ENCODE data around the gene DNAI7. TPM values are rescaled to one million over a fixed set of nuclear protein-coding genes. Genes with fewer than 3 reads are reported as not detected.
A peak's percentile ranks its signal among the peaks of the same experiment; 100 is the strongest.

The DNAI7 gene
- polyA plus RNA-seq, 1 donor from 2014 or later = not detected

GRCh38 chr12:25135531-25136154, 59.3 kb downstream of the DNAI7 start:
- H3K4me1 Mint-ChIP-seq = peaks cover 0 to 2% (median 0%) of the 10 kb centered on the region in 3 donors
- no peaks in the 10 kb centered on the region for H3K27me3 Mint-ChIP-seq
- H3K4me3 Mint-ChIP-seq = peak overlapping the region in 1 of 4 donors; percentile 65
- H3K36me3 Mint-ChIP-seq = peaks cover 7% of the 10 kb centered on the region
- H3K9me3 Mint-ChIP-seq = peaks cover 0 to 5% (median 3%) of the 10 kb centered on the region in 3 donors
- H3K27ac Mint-ChIP-seq = no peak overlapping the region

DNA sequence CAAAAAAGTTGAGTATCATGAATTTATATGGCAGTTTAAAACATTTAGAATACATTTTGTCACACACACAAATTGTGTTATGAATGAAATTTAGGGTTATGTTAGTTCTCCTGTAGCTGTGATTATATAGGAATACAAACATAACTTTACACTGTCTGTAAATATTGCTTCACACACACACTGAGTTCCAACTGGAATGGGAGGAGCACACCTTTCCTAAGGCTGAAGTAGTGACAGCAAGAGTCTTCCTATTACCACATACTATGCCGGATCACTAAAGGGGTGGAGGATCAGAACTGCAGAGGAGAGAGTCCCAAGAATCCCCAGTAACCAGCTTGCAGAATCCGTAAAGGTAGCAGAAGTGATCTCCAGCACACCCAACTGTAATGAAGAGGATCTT, 63.7 kb downstream of the DNAI7 start:
- no peak overlapping the region for H3K4me3 Mint-ChIP-seq
- H3K36me3 Mint-ChIP-seq = peaks cover 3% of the 10 kb centered on the region
- H3K9me3 Mint-ChIP-seq = no peaks in the 10 kb centered on the region
- H3K4me1 Mint-ChIP-seq = peaks cover 0 to 7% (median 6%) of the 10 kb centered on the region in 3 donors
- H3K27ac Mint-ChIP-seq = no peak overlapping the region
- H3K27me3 Mint-ChIP-seq = no peaks in the 10 kb centered on the region

- peaks cover 0 to 7% (median 6%) of the 10 kb centered on the region in 3 donors for H3K4me1 Mint-ChIP-seq
- H3K27ac Mint-ChIP-seq = no peak overlapping the region
- H3K4me3 Mint-ChIP-seq = no peak overlapping the region
- H3K27me3 Mint-ChIP-seq = no peaks in the 10 kb centered on the region
- H3K9me3 Mint-ChIP-seq = no peaks in the 10 kb centered on the region
- peaks cover 3% of the 10 kb centered on the region for H3K36me3 Mint-ChIP-seq
Measured at GRCh38 chr12:25130741-25131188, 64.2 kb downstream of the DNAI7 start.

GRCh38 chr12:25126746-25127145, 68.2 kb downstream of the DNAI7 start:
- Mint-ChIP-seq H3K36me3 (no peaks in the 10 kb centered on the region), H3K4me1 (peaks cover 0 to 7% (median 6%) of the 10 kb centered on the region in 3 donors), H3K4me3 (no peak overlapping the region), H3K27me3 (no peaks in the 10 kb centered on the region), H3K27ac (no peak overlapping the region), H3K9me3 (no peaks in the 10 kb centered on the region)

DNA sequence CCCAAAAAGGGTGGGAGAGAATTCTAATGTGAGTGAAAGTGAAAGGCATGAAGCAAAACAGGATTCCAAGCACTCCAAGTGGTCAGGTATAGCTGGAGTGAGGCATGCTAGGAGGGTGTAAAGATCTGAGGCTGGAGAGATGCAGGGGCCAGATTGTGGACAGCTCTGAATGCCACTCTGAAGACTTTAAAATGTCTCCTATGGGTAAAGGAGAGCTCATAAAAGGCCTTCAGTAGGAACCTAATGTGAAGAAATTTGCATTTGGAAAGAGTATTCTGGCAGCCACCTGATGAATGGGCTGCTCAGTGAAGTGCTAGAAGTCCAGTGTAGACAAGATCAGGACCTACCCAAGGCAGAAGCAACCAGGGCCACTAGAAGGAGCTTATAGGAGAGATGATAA, 68.9 kb downstream of the DNAI7 start:
- Mint-ChIP-seq H3K9me3 (no peaks in the 10 kb centered on the region), H3K36me3 (no peaks in the 10 kb centered on the region), H3K27ac (no peak overlapping the region), H3K4me1 (peaks cover 0 to 7% (median 6%) of the 10 kb centered on the region in 3 donors), H3K4me3 (no peak overlapping the region), H3K27me3 (no peaks in the 10 kb centered on the region)

DNA sequence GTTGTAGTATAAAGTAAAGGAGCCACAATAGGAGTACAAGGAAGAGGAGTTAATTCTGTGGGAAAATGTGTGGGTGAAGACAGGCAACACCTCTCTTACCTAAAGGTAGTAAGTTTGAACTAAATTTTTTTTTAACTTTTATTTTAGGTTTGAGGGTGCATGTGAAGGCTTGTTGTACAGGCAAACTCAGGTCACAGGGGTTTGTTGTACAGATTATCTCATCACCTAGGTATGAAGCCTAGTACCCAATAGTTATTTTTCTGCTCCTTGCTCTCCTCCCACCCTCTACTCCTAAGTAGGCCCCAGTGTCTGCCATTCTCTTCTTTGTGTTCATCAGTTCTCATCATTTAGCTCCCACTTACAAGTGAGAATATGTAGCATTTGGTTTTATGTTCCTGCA, 70.5 kb downstream of the DNAI7 start:
- H3K4me3 Mint-ChIP-seq = no peak overlapping the region
- H3K36me3 Mint-ChIP-seq = no peaks in the 10 kb centered on the region
- no peaks in the 10 kb centered on the region for H3K27me3 Mint-ChIP-seq
- no peak overlapping the region for H3K27ac Mint-ChIP-seq
- H3K4me1 Mint-ChIP-seq = peaks cover 0 to 7% (median 6%) of the 10 kb centered on the region in 3 donors
- H3K9me3 Mint-ChIP-seq = no peaks in the 10 kb centered on the region

GRCh38 chr12:25123126-25123525, 71.8 kb downstream of the DNAI7 start:
- Mint-ChIP-seq H3K27ac (no peak overlapping the region), H3K9me3 (no peaks in the 10 kb centered on the region), H3K27me3 (no peaks in the 10 kb centered on the region), H3K36me3 (no peaks in the 10 kb centered on the region), H3K4me1 (no peaks in the 10 kb centered on the region), H3K4me3 (no peak overlapping the region)

DNA sequence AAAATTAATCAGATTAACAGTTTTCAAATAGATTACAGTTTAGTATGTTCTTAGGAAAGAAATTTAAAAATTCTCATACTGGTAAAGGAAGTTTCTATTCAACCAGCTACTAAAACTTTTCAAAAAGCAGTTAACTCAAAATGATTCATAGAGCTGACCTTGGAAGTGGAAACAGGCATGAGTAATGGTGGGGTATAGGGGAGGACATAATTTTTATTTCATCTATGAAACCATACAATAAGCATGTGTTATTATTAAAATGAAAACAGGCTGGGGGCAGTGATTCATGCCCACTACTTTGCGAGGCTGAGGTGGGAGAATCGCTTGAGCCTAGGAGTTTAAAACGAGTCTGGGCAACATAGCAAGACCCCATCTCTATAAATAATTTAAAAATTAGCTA, 73.0 kb downstream of the DNAI7 start:
- no peaks in the 10 kb centered on the region for H3K27me3 Mint-ChIP-seq
- no peaks in the 10 kb centered on the region for H3K36me3 Mint-ChIP-seq
- no peaks in the 10 kb centered on the region for H3K9me3 Mint-ChIP-seq
- no peak overlapping the region for H3K27ac Mint-ChIP-seq
- H3K4me3 Mint-ChIP-seq = no peak overlapping the region
- no peaks in the 10 kb centered on the region for H3K4me1 Mint-ChIP-seq

DNA sequence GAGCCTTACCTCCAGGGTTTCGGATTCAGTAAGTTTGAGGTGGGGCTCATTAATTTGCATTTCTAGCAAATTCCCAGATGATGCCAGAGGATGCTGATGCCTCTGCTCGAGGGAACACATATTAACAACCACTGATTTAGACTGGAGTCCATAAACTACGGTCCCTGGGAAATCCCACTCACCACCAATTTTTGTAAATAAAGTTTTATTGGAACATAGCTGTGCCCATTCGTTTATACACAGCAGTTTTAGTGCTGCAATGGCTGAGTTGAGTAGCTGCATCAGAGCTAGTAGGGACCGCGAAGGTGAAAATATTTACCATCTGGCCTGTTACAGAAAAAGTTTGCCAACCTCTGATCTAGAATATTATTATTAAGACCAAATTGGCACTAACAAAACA, 73.8 kb downstream of the DNAI7 start:
- H3K27ac Mint-ChIP-seq = no peak overlapping the region
- no peaks in the 10 kb centered on the region for H3K4me1 Mint-ChIP-seq
- H3K4me3 Mint-ChIP-seq = no peak overlapping the region
- H3K36me3 Mint-ChIP-seq = no peaks in the 10 kb centered on the region
- no peaks in the 10 kb centered on the region for H3K27me3 Mint-ChIP-seq
- H3K9me3 Mint-ChIP-seq = no peaks in the 10 kb centered on the region

DNA sequence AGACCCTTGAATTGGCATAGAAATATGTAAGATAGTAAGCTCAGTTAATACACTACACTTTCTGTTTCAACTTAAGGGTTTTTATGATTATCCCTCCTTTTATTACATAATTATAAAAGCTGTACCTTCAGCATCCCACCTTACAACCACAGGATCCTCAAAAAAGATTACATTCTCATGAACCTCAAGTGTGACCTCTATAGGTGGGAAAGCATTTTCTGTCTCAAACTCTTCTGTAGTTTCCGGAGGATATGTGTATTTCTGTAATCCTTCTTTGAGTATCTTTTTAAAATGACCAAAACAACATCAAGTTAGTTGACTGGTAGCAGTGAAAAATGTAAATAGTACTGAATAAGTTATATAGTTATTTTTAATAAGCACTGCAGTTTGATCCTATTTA, 75.9 kb downstream of the DNAI7 start:
- H3K36me3 Mint-ChIP-seq = no peaks in the 10 kb centered on the region
- H3K27ac Mint-ChIP-seq = no peak overlapping the region
- no peak overlapping the region for H3K4me3 Mint-ChIP-seq
- no peaks in the 10 kb centered on the region for H3K27me3 Mint-ChIP-seq
- no peaks in the 10 kb centered on the region for H3K9me3 Mint-ChIP-seq
- H3K4me1 Mint-ChIP-seq = no peaks in the 10 kb centered on the region

GRCh38 chr12:25115677-25116076, 79.3 kb downstream of the DNAI7 start:
- Mint-ChIP-seq H3K9me3 (no peaks in the 10 kb centered on the region), H3K27me3 (no peaks in the 10 kb centered on the region), H3K27ac (no peak overlapping the region), H3K4me1 (peaks cover 0 to 1% (median under 1%) of the 10 kb centered on the region in 3 donors), H3K4me3 (no peak overlapping the region), H3K36me3 (no peaks in the 10 kb centered on the region)

- Mint-ChIP-seq H3K27ac (no peak overlapping the region), H3K27me3 (no peaks in the 10 kb centered on the region), H3K4me1 (peaks cover 0 to 6% (median 1%) of the 10 kb centered on the region in 3 donors), H3K36me3 (peaks cover 9% of the 10 kb centered on the region), H3K4me3 (no peak overlapping the region), H3K9me3 (no peaks in the 10 kb centered on the region)
Measured at GRCh38 chr12:25113651-25114050, 81.3 kb downstream of the DNAI7 start.

DNA sequence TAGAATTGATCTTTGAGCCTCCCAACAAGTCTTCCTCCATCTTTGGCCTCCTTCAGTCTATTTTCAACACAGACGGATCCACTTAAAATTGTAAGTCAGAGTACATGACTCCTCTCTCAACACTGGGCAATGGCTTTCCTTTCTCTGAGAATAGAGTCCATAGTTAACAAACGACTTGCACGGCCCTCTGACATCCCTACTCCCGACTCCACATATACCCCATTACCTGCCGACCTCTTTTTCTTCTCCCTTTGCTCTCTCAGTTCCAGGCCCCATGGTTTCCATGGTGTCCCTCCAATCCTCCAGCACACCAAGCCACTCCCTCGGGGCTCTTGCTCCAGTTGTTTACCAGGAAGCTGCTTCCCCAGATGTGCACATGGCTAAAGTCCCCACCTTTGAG, 84.7 kb downstream of the DNAI7 start:
- Mint-ChIP-seq H3K4me3 (peak overlapping the region in 1 of 4 donors; percentile 3), H3K9me3 (no peaks in the 10 kb centered on the region), H3K4me1 (peaks cover 5 to 12% (median 11%) of the 10 kb centered on the region in 3 donors), H3K27me3 (no peaks in the 10 kb centered on the region), H3K27ac (peak overlapping the region in 2 of 3 donors; percentile 17 to 72), H3K36me3 (peaks cover 10% of the 10 kb centered on the region)

GRCh38 chr12:25107920-25108319, 87.0 kb downstream of the DNAI7 start:
- H3K27ac Mint-ChIP-seq = peak overlapping the region in 2 of 3 donors; percentile 46 to 54
- no peaks in the 10 kb centered on the region for H3K27me3 Mint-ChIP-seq
- H3K4me1 Mint-ChIP-seq = peaks cover 4 to 12% (median 11%) of the 10 kb centered on the region in 3 donors
- H3K4me3 Mint-ChIP-seq = no peak overlapping the region
- H3K36me3 Mint-ChIP-seq = peaks cover 10% of the 10 kb centered on the region
- no peaks in the 10 kb centered on the region for H3K9me3 Mint-ChIP-seq

DNA sequence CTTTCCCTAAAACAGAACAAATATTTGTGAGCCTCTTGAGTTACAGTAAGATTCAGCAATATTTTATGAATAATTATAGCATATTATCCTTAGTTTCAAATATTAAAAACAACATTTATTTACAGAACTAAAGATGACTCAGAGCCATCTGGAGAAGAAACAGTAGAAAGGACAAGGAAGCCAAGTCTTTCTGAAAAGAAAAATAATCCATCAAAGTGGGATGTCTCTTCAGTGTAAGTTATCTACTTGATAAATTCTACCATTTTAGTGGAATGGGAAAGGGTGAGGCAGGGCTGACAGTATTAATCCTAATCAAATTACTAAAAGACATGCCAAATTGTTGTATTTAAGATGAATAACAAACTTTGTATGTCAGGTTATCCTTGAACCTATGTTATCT, 88.1 kb downstream of the DNAI7 start:
- Mint-ChIP-seq H3K4me1 (peaks cover 4 to 12% (median 11%) of the 10 kb centered on the region in 3 donors), H3K4me3 (no peak overlapping the region), H3K27ac (no peak overlapping the region), H3K36me3 (peaks cover 10% of the 10 kb centered on the region), H3K9me3 (no peaks in the 10 kb centered on the region), H3K27me3 (no peaks in the 10 kb centered on the region)

- peaks cover 10 to 20% (median 10%) of the 10 kb centered on the region in 3 donors for H3K4me1 Mint-ChIP-seq
Measured at GRCh38 chr12:25102402-25102801, 92.6 kb downstream of the DNAI7 start.

More at GRCh38 chr12:25102402-25102801, 92.6 kb downstream of the DNAI7 start:
- H3K27ac Mint-ChIP-seq = no peak overlapping the region
- peaks cover 2% of the 10 kb centered on the region for H3K36me3 Mint-ChIP-seq
- no peak overlapping the region for H3K4me3 Mint-ChIP-seq
- H3K27me3 Mint-ChIP-seq = no peaks in the 10 kb centered on the region
- H3K9me3 Mint-ChIP-seq = no peaks in the 10 kb centered on the region
